ENCODE measurements around the gene GAGE1.

The GAGE1 gene

DNA sequence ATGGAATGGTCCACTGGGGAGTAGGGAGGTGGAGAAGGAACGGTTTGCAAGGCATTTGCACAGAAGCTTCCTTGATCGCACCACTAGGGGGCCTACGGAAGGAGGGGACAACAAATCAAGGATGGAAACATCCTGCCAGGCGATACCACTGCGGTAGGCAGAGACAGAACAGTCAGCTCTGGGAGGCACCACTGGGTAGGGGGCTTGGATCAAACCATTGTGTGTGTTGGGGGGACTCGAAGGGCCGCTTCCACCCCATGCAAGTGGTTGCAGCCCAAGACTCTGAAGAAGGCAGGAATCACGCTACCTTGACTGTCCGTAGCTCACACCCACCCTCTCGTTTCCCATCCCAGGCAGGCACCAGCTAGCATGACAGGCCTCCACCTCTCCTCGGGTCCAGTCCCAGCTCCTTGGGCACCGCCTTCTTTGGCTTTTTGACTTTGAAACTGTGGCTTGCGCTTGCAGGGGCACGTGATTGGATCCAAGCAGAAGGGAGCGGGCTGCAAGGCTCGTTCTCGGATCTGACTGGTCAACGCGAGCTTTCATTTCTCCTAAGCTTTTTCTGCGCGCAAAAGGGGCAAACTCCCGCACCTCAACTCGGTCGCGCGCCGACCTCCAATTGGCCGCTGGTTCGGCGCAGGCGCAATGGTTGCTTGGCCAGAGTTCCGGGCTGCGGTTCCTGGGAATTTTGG is 28.4 kb downstream of the GAGE1 start:
- TF ChIP-seq, protein P1, sequence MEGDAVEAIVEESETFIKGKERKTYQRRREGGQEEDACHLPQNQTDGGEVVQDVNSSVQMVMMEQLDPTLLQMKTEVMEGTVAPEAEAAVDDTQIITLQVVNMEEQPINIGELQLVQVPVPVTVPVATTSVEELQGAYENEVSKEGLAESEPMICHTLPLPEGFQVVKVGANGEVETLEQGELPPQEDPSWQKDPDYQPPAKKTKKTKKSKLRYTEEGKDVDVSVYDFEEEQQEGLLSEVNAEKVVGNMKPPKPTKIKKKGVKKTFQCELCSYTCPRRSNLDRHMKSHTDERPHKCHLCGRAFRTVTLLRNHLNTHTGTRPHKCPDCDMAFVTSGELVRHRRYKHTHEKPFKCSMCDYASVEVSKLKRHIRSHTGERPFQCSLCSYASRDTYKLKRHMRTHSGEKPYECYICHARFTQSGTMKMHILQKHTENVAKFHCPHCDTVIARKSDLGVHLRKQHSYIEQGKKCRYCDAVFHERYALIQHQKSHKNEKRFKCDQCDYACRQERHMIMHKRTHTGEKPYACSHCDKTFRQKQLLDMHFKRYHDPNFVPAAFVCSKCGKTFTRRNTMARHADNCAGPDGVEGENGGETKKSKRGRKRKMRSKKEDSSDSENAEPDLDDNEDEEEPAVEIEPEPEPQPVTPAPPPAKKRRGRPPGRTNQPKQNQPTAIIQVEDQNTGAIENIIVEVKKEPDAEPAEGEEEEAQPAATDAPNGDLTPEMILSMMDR (IDR thresholded peaks at IDR 0.05; ENCODE audit: low read length, missing control alignments): no peak
- H3K4me3 ChIP-seq (replicated peaks; ENCODE audit: low read depth, low read length): no peak overlapping the region
- no peak for DNase-seq (ENCODE audit: low read depth)

DNA sequence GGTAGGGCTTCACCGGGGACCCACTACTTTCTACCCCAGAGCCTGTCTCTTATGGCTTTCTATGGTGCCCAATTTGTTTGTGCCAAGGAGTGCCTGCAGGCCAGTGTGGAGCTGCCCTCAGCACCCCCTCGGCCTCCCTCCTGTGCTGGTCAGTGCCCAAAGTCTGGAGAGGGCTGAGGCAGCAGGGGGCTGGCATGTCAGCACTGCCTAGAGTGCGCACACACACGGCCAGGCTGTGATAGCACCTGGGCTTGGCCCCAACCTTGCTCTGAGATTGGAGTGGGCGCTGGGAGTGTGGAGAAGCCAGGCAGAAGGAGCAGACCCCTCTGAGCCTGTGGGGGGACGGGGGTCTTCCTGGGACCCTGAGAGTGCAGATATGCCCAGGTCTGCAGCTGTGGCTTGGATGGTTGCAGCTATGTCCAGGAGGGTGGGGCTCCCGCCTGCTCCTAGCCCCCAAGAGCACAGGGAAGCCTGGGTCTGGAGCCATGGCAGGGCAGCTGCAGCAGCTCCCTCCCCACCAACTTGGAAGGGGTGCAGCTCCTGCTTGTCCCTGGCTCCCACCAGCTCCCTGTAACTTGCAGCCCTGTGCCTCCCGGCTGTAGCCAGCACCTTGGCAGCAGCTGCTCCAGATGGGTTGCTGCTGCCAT is 46.3 kb downstream of the GAGE1 start:
- no peak overlapping the region for H3K4me3 ChIP-seq (replicated peaks; ENCODE audit: low read depth, low read length)
- TF ChIP-seq, protein P1 (IDR thresholded peaks at IDR 0.05; ENCODE audit: low read length, missing control alignments): no peak
- DNase-seq (ENCODE audit: low read depth): no peak

DNA sequence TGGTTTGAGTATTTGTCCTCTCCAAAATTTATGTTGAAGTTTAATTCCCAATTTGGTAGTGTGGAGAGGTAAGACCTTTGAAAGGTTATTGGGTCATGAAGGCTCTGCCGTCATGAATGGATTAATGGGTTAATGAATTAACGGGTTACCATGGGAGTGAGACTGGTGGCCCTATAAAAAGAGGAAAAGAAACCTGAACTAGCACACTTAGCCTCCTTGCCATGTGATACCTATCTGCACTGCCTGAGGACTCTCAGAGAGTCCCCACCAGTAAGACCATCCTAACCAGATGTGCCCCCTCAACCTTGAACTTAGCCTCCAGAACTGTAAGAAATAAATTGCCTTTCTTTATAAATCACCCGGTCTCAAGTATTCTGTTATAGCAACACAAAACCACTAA is 57.7 kb downstream of the GAGE1 start:
- H3K4me3 ChIP-seq (replicated peaks; ENCODE audit: low read depth, low read length): no peak overlapping the region
- no peak for DNase-seq (ENCODE audit: low read depth)
- TF ChIP-seq, protein P1 (IDR thresholded peaks at IDR 0.05; ENCODE audit: low read length, missing control alignments): no peak

Data from fibroblast of pulmonary artery (primary cell).